ENCODE measurements around the gene LRPAP1. TPM values are rescaled to one million over a fixed set of nuclear protein-coding genes. Genes with fewer than 3 reads are reported as not detected.
A peak's percentile ranks its signal among the peaks of the same experiment; 100 is the strongest.

The LRPAP1 gene
- total and polyA plus RNA-seq, 10 of the 15 experiments (the other 5 are each of a cell fraction or from before 2014, with no cell fraction given), result 1.0 to 100 (median 51.1) TPM

DNA sequence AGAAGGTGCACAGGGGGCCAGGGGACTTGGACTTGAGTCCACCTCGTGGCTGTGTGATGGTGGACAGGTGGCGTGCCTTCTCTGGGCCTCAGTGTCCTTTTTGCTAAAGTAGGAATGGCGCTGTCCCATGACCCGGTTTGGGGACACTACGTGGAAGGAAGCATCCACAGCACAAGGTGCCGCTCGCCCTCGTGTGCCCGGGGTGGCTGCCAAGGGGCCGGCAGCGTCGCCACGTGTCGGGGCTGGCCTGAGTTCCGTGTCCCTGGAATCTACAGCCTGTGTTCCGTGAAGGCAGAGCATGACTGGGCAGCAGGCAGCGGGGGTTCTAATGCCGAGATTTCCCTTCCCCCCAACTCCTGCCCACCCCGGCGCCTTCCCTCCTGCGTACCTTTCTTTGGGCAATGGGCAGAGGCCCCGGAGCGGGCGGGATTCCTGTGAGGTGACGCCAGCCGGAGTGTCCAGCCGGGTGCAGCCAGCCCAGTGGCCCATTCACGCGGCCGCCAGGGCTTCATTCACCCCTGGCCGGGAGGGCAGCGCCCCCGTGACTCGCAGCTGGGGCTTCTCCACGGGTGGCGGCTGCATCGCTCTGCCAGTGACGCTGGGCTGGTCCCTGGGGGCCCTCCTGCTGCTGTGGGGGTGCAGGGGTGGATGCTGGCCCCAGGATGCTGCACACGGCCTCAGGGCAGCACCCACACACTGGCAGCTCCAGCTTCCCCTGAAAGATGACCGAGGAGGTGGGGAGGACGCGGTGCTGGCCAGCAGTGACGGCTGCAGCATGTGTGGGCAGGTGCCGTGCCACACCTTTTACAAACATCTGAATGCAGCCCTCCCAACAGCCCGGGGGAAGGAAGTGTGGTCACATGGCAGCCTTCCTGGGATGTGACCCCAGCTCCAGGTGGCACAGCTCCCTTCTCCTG, 47.9 kb downstream of the LRPAP1 start:
- WGBS (ENCODE audit: insufficient coverage, insufficient replicate concordance, low lambda C conversion rate, missing lambda C conversion rate), result 3% methylated on average over 45 of the region's 45 CpGs
- no TSS peak for BruUV-seq (replicated peaks)
- ChIA-PET RAD21 (ENCODE audit: unreplicated experiment) (no interaction called here), CTCF (no interaction called here), POLR2A (no interaction called here), SMC1A (ENCODE audit: uncharacterized antibody, unreplicated experiment) (no interaction called here)
- H3K4me3 ChIP-seq, result no peak overlapping the region
- peaks cover 2 to 6% of the 10 kb centered on the region in 2 experiments; a peak in 3 of 4 replicates for H3K27me3 ChIP-seq (replicated peaks in 1 of 2; ENCODE audit: control insufficient read depth in 2 of 2, insufficient read depth in 2 of 2, low read length in 1 of 2)
- H3K9ac ChIP-seq (ENCODE audit: control insufficient read depth, insufficient read depth, low read length), result no peak overlapping the region
- no peak for DNase-seq (ENCODE audit: low read depth, low spot score)
- in situ Hi-C loops (cut with MboI) (no loop called here), intact Hi-C loops (cut with micrococcal nuclease; ENCODE audit: unreplicated experiment) (no loop called here)
- H2AFZ ChIP-seq (ENCODE audit: control insufficient read depth, low read depth, low read length), result no peak overlapping the region
- H3K4me2 ChIP-seq (ENCODE audit: control insufficient read depth, insufficient read depth), result 0 out of 2 replicates have a peak overlapping the region, but pooled peaks have one; percentile 33
- no peaks in the 10 kb centered on the region for H3K36me3 ChIP-seq (ENCODE audit: control insufficient read depth in 2 of 2, insufficient read depth in 2 of 2, low read length in 1 of 2)
- no peak for FAIRE-seq
- TF ChIP-seq, protein P1, sequence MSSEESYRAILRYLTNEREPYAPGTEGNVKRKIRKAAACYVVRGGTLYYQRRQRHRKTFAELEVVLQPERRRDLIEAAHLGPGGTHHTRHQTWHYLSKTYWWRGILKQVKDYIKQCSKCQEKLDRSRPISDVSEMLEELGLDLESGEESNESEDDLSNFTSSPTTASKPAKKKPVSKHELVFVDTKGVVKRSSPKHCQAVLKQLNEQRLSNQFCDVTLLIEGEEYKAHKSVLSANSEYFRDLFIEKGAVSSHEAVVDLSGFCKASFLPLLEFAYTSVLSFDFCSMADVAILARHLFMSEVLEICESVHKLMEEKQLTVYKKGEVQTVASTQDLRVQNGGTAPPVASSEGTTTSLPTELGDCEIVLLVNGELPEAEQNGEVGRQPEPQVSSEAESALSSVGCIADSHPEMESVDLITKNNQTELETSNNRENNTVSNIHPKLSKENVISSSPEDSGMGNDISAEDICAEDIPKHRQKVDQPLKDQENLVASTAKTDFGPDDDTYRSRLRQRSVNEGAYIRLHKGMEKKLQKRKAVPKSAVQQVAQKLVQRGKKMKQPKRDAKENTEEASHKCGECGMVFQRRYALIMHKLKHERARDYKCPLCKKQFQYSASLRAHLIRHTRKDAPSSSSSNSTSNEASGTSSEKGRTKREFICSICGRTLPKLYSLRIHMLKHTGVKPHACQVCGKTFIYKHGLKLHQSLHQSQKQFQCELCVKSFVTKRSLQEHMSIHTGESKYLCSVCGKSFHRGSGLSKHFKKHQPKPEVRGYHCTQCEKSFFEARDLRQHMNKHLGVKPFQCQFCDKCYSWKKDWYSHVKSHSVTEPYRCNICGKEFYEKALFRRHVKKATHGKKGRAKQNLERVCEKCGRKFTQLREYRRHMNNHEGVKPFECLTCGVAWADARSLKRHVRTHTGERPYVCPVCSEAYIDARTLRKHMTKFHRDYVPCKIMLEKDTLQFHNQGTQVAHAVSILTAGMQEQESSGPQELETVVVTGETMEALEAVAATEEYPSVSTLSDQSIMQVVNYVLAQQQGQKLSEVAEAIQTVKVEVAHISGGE (CRISPR knock-in tag; IDR thresholded peaks at IDR 0.05), result no peak
- peak in 1 of 2 experiments; percentile 26; a peak in 1 of 4 replicates for TF ChIP-seq BHLHE40 (IDR thresholded peaks at IDR 0.05; ENCODE audit: borderline replicate concordance in 1 of 2, low read depth in 2 of 2, low read length in 1 of 2)
- 0 out of 2 replicates have a peak, but pooled peaks have one; percentile 24 for TF ChIP-seq DPF2 (IDR thresholded peaks at IDR 0.05)
- no peak for TF ChIP-seq ETV6 (conservative IDR thresholded peaks at IDR 0.05 in 1 of 2, IDR thresholded peaks at IDR 0.05 in 1 of 2; ENCODE audit: borderline replicate concordance in 1 of 2, low read depth in 1 of 2)
- TF ChIP-seq, protein P2, sequence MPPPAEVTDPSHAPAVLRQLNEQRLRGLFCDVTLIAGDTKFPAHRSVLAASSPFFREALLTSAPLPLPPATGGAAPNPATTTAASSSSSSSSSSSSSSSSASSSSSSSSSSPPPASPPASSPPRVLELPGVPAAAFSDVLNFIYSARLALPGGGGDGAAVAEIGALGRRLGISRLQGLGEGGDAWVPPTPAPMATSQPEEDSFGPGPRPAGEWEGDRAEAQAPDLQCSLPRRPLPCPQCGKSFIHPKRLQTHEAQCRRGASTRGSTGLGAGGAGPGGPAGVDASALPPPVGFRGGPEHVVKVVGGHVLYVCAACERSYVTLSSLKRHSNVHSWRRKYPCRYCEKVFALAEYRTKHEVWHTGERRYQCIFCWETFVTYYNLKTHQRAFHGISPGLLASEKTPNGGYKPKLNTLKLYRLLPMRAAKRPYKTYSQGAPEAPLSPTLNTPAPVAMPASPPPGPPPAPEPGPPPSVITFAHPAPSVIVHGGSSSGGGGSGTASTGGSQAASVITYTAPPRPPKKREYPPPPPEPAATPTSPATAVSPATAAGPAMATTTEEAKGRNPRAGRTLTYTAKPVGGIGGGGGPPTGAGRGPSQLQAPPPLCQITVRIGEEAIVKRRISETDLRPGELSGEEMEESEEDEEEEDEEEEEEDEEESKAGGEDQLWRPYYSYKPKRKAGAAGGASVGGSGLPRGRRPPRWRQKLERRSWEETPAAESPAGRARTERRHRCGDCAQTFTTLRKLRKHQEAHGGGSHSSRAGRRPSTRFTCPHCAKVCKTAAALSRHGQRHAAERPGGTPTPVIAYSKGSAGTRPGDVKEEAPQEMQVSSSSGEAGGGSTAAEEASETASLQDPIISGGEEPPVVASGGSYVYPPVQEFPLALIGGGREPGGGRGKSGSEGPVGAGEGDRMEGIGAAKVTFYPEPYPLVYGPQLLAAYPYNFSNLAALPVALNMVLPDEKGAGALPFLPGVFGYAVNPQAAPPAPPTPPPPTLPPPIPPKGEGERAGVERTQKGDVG (CRISPR knock-in tag; IDR thresholded peaks at IDR 0.05), result no peak
- no peak for TF ChIP-seq HDAC2 (IDR thresholded peaks at IDR 0.05)
- TF ChIP-seq, protein P3, sequence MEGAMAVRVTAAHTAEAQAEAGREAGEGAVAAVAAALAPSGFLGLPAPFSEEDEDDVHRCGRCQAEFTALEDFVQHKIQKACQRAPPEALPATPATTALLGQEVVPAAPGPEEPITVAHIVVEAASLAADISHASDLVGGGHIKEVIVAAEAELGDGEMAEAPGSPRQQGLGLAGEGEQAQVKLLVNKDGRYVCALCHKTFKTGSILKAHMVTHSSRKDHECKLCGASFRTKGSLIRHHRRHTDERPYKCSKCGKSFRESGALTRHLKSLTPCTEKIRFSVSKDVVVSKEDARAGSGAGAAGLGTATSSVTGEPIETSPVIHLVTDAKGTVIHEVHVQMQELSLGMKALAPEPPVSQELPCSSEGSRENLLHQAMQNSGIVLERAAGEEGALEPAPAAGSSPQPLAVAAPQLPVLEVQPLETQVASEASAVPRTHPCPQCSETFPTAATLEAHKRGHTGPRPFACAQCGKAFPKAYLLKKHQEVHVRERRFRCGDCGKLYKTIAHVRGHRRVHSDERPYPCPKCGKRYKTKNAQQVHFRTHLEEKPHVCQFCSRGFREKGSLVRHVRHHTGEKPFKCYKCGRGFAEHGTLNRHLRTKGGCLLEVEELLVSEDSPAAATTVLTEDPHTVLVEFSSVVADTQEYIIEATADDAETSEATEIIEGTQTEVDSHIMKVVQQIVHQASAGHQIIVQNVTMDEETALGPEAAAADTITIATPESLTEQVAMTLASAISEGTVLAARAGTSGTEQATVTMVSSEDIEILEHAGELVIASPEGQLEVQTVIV (IDR thresholded peaks at IDR 0.05; ENCODE audit: borderline replicate concordance, partially characterized antibody), result no peak
- no peak; the same call in 1 of the 2 replicates for TF ChIP-seq GATAD2B (conservative IDR thresholded peaks at IDR 0.05; ENCODE audit: low read depth)
- no peak for TF ChIP-seq ZNF274 (IDR thresholded peaks at IDR 0.05; ENCODE audit: insufficient read depth, insufficient read length)
- no peak for TF ChIP-seq FOXM1 (IDR thresholded peaks at IDR 0.05; ENCODE audit: low read depth, low read length)
- TF ChIP-seq NFIC (IDR thresholded peaks at IDR 0.05; ENCODE audit: low read depth, low read length), result no peak
- TF ChIP-seq IKZF1 (conservative IDR thresholded peaks at IDR 0.05), result 0 out of 2 replicates have a peak, but pooled peaks have one; percentile 57
- no peak for TF ChIP-seq GABPA (IDR thresholded peaks at IDR 0.05; ENCODE audit: low read depth)
- no peaks in the 10 kb centered on the region for H3K9me3 ChIP-seq (replicated peaks; ENCODE audit: control insufficient read depth, insufficient read depth, low read length)
- H4K20me1 ChIP-seq (ENCODE audit: control insufficient read depth, insufficient read depth), result no peaks in the 10 kb centered on the region
- H3K4me1 ChIP-seq (ENCODE audit: control insufficient read depth, insufficient read depth, low read length), result no peaks in the 10 kb centered on the region; the same call in 1 of the 2 replicates
- peak; percentile 25 for ATAC-seq
- H3K79me2 ChIP-seq (ENCODE audit: control insufficient read depth, insufficient read depth, low read length), result no peaks in the 10 kb centered on the region
- H3K27ac ChIP-seq (ENCODE audit: control insufficient read depth, insufficient read depth), result no peak overlapping the region

Data from GM12878 (cell line).